ENCODE data around the gene MYO3A. TPM values are rescaled to one million over a fixed set of nuclear protein-coding genes. Genes with fewer than 3 reads are reported as not detected.

Gene MYO3A
- total RNA-seq, 3 donors from 2014 or later, result 0.29 to 0.33 TPM; not detected in 1

GRCh38 chr10:26217396-26218086 is 283.5 kb downstream of the MYO3A start:
- peaks cover 4 to 100% of the 10 kb centered on the region in 2 donors for H3K27me3 ChIP-seq
- intact Hi-C loops (cut with DNase I; ENCODE audit: low total_unique reads), result no loop called here

DNA sequence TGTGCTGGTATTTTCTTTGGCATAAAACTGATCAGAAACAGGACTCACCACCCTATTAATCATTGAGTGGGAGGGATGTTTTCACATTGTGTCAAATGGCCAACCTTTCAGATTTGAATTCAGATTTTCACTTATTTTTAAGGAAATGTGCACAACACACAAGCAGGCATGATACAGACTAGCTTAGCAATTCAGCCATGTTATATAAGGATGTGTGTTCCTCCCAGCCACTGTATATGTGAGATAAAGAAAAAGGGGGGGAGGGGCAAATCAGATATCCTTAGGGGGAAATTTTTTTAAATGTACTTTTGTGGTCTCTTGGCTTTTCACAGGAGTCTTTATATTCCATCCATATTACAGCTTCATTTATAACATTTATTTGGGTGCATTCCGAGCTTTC is 285.6 kb downstream of the MYO3A start:
- no peak for TF ChIP-seq POLR2A (IDR thresholded peaks at IDR 0.05)
- no peak for TF ChIP-seq CTCF (IDR thresholded peaks at IDR 0.05)
- no peak for TF ChIP-seq POLR2AphosphoS5 (IDR thresholded peaks at IDR 0.05)
- H3K27me3 ChIP-seq, result peaks cover 4 to 85% of the 10 kb centered on the region in 2 donors
- intact Hi-C loops (cut with DNase I; ENCODE audit: low total_unique reads), result no loop called here

More at GRCh38 chr10:26217396-26218086, 283.5 kb downstream of the MYO3A start:
- TF ChIP-seq POLR2A (IDR thresholded peaks at IDR 0.05), result no peak
- no peak for TF ChIP-seq CTCF (IDR thresholded peaks at IDR 0.05)
- no peak for TF ChIP-seq POLR2AphosphoS5 (IDR thresholded peaks at IDR 0.05)
- Histone ChIP-seq H3K27ac (no peak overlapping the region), H3K36me3 (no peaks in the 10 kb centered on the region), H3K4me3 (peak overlapping the region in 1 of 3 donors; percentile 45), H3K4me1 (peaks cover 0 to 13% of the 10 kb centered on the region in 2 donors), H3K9me3 (no peaks in the 10 kb centered on the region)
- DNase-seq (ENCODE audit: low spot score in 2 of 2), result no peak

GRCh38 chr10:26220901-26221300 is 286.9 kb downstream of the MYO3A start:
- Histone ChIP-seq H3K9me3 (no peaks in the 10 kb centered on the region), H3K4me1 (peaks cover 0 to 9% of the 10 kb centered on the region in 2 donors), H3K27ac (no peak overlapping the region), H3K4me3 (no peak overlapping the region), H3K36me3 (no peaks in the 10 kb centered on the region), H3K27me3 (peaks cover 4 to 72% of the 10 kb centered on the region in 2 donors)
- intact Hi-C loops (cut with DNase I; ENCODE audit: low total_unique reads), result no loop called here
- TF ChIP-seq POLR2AphosphoS5 (IDR thresholded peaks at IDR 0.05) (no peak), POLR2A (IDR thresholded peaks at IDR 0.05) (no peak), CTCF (IDR thresholded peaks at IDR 0.05) (no peak)
- DNase-seq (ENCODE audit: low spot score in 2 of 2), result no peak

More for the DNA sequence above, 285.6 kb downstream of the MYO3A start:
- Histone ChIP-seq H3K27ac (no peak overlapping the region), H3K9me3 (no peaks in the 10 kb centered on the region), H3K4me3 (no peak overlapping the region), H3K4me1 (peaks cover 0 to 13% of the 10 kb centered on the region in 2 donors), H3K36me3 (no peaks in the 10 kb centered on the region)
- DNase-seq (ENCODE audit: low spot score in 2 of 2), result no peak

DNA sequence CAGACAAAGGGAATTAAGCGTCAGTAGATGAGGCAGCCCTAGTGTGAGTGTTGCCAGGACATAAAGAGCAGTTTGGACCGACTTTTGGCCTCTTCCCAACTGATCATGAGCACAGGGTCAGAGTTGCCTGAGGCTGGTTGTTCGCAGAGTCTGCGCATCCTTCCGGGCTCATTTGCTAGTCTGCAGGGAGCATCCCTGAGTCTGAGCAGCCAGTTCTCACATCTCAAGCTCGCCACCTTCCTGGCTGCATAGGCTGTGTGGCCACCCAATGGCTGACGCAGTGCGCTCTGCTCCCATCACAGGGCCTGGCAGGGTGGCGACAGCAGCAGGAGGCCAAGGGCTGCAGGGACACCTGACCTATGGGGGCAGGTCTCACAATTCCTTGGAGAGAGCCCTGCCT is 287.5 kb downstream of the MYO3A start:
- Histone ChIP-seq H3K27me3 (peaks cover 4 to 66% of the 10 kb centered on the region in 2 donors), H3K36me3 (no peaks in the 10 kb centered on the region), H3K4me1 (peaks cover 0 to 8% of the 10 kb centered on the region in 2 donors), H3K4me3 (no peak overlapping the region), H3K27ac (no peak overlapping the region), H3K9me3 (no peaks in the 10 kb centered on the region)
- no peak for DNase-seq (ENCODE audit: low spot score in 2 of 2)
- intact Hi-C loops (cut with DNase I; ENCODE audit: low total_unique reads), result no loop called here
- no peak for TF ChIP-seq POLR2A (IDR thresholded peaks at IDR 0.05)
- no peak for TF ChIP-seq CTCF (IDR thresholded peaks at IDR 0.05)
- TF ChIP-seq POLR2AphosphoS5 (IDR thresholded peaks at IDR 0.05), result no peak

GRCh38 chr10:26222563-26222962 is 288.5 kb downstream of the MYO3A start:
- Histone ChIP-seq H3K36me3 (no peaks in the 10 kb centered on the region), H3K9me3 (no peaks in the 10 kb centered on the region), H3K4me3 (no peak overlapping the region), H3K27me3 (peaks cover 4 to 60% of the 10 kb centered on the region in 2 donors), H3K27ac (no peak overlapping the region), H3K4me1 (peaks cover 0 to 6% of the 10 kb centered on the region in 2 donors)
- no peak for TF ChIP-seq POLR2A (IDR thresholded peaks at IDR 0.05)
- TF ChIP-seq POLR2AphosphoS5 (IDR thresholded peaks at IDR 0.05), result no peak
- no peak for TF ChIP-seq CTCF (IDR thresholded peaks at IDR 0.05)
- no peak for DNase-seq (ENCODE audit: low spot score in 2 of 2)
- intact Hi-C loops (cut with DNase I; ENCODE audit: low total_unique reads), result no loop called here

Data from breast epithelium (tissue), 4 donors.